ENCODE results near the gene SPAG16. TPM values are rescaled to one million over a fixed set of nuclear protein-coding genes. Genes with fewer than 3 reads are reported as not detected.

SPAG16 gene
- total RNA-seq, 3 donors from 2014 or later: 5.4 to 5.7 (median 5.5) TPM

GRCh38 chr2:214376618-214377285 lies 1092.5 kb downstream of the SPAG16 start:
- H3K9me3 Mint-ChIP-seq: no peaks in the 10 kb centered on the region
- no peaks in the 10 kb centered on the region for H3K27me3 Mint-ChIP-seq (ENCODE audit: low read depth)
- no peaks in the 10 kb centered on the region for H3K4me1 Mint-ChIP-seq (ENCODE audit: low read depth)

DNA sequence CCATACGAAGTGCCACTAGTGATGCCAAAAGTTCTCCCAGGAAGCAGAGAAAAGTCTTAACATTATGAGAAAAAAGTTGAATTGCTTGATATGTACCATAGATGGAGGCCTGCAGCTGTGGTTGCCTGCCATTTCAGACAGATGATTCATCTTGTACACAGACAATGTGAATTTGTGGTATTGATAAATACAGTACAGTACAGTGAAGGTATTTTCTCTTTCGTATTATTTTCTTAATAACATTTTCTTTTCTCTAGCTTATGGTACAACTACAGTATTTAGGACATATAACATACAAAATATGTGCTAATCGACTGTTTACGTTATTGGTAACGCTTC lies 1093.0 kb downstream of the SPAG16 start:
- Mint-ChIP-seq H3K4me1 (ENCODE audit: low read depth) (no peaks in the 10 kb centered on the region), H3K9me3 (no peaks in the 10 kb centered on the region), H3K27me3 (ENCODE audit: low read depth) (no peaks in the 10 kb centered on the region), H3K36me3 (ENCODE audit: insufficient read depth) (no peaks in the 10 kb centered on the region), H3K4me3 (no peak overlapping the region)
- DNase-seq: no peak
- ATAC-seq: no peak

More at GRCh38 chr2:214376618-214377285, 1092.5 kb downstream of the SPAG16 start:
- H3K4me3 Mint-ChIP-seq: no peak overlapping the region
- ATAC-seq (no peak), DNase-seq (no peak)
- H3K36me3 Mint-ChIP-seq (ENCODE audit: insufficient read depth): no peaks in the 10 kb centered on the region

DNA sequence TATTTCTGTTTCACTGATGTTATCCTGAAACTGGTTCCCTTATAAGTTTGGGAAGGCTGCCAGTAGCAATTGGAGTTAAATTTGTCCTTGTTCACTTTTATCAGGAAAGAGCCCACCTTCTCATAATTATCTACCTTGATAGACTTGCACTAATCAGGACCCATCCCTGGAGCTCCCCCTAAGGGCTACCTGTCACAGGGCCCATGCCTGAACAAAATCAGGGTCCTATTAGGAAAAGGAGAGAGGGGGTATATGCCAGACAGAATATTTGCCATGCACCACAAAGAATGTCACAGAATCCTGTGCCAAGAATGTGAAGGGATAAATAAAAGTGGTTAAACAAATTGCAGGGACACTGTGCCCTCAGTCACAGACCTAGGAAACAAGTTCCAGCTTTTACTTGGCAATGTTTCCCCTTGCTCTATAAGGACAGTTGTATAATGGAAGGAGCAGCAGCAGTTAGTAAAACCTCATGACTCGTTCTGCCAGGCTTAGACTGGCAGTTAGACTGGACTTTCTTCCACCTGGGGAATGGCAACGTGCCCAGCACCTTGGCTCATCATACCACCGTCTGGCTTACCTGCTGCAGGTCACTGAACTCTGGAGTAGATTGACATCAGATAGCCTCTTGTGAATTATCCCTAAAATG lies 1094.3 kb downstream of the SPAG16 start:
- ATAC-seq (no peak), DNase-seq (no peak)
- Mint-ChIP-seq H3K4me3 (no peak overlapping the region), H3K36me3 (ENCODE audit: insufficient read depth) (no peaks in the 10 kb centered on the region), H3K9me3 (no peaks in the 10 kb centered on the region), H3K4me1 (ENCODE audit: low read depth) (no peaks in the 10 kb centered on the region), H3K27me3 (ENCODE audit: low read depth) (no peaks in the 10 kb centered on the region)

GRCh38 chr2:214379227-214379626 lies 1095.0 kb downstream of the SPAG16 start:
- Mint-ChIP-seq H3K4me3 (no peak overlapping the region), H3K36me3 (ENCODE audit: insufficient read depth) (no peaks in the 10 kb centered on the region), H3K27me3 (ENCODE audit: low read depth) (no peaks in the 10 kb centered on the region), H3K9me3 (no peaks in the 10 kb centered on the region), H3K4me1 (ENCODE audit: low read depth) (no peaks in the 10 kb centered on the region)
- no peak for ATAC-seq
- no peak for DNase-seq

- Mint-ChIP-seq H3K4me1 (ENCODE audit: low read depth) (no peaks in the 10 kb centered on the region), H3K36me3 (ENCODE audit: insufficient read depth) (no peaks in the 10 kb centered on the region), H3K4me3 (no peak overlapping the region), H3K9me3 (no peaks in the 10 kb centered on the region), H3K27me3 (ENCODE audit: low read depth) (no peaks in the 10 kb centered on the region)
- DNase-seq (no peak), ATAC-seq (no peak)
These were observed 1096.4 kb downstream of the SPAG16 start for GRCh38 chr2:214380681-214381080.

- Mint-ChIP-seq H3K9me3 (no peaks in the 10 kb centered on the region), H3K27me3 (ENCODE audit: low read depth) (no peaks in the 10 kb centered on the region), H3K36me3 (ENCODE audit: insufficient read depth) (no peaks in the 10 kb centered on the region), H3K4me1 (ENCODE audit: low read depth) (no peaks in the 10 kb centered on the region), H3K4me3 (no peak overlapping the region)
- ATAC-seq (no peak), DNase-seq (no peak)
These were observed 1098.0 kb downstream of the SPAG16 start for GRCh38 chr2:214382229-214382628.

GRCh38 chr2:214386720-214387119 lies 1102.5 kb downstream of the SPAG16 start:
- H3K27me3 Mint-ChIP-seq (ENCODE audit: low read depth): no peaks in the 10 kb centered on the region
- DNase-seq (no peak), ATAC-seq (no peak)
- no peaks in the 10 kb centered on the region for H3K4me1 Mint-ChIP-seq (ENCODE audit: low read depth)
- no peaks in the 10 kb centered on the region for H3K36me3 Mint-ChIP-seq (ENCODE audit: insufficient read depth)
- H3K4me3 Mint-ChIP-seq: no peak overlapping the region
- H3K9me3 Mint-ChIP-seq: no peaks in the 10 kb centered on the region

DNA sequence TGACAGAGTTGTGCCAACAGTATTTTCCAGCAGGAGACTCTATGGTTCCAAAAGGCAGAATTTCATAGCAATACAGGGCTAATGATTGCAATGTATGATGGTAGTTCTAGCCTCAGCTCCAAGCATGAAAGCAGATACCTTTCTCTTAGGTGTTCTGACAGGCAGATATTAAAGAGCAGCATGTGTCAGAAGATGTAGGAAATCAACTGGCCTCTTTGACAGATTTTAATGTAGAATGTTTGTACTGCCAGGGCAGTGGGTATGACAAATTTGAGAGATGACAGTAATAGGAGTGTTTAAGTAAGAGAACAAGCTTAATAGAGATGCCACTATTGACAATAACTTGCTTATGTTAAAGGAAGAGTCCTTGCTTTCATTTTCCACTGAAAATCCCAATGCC lies 1105.1 kb downstream of the SPAG16 start:
- no peak for ATAC-seq
- Mint-ChIP-seq H3K36me3 (ENCODE audit: insufficient read depth) (no peaks in the 10 kb centered on the region), H3K4me1 (ENCODE audit: low read depth) (no peaks in the 10 kb centered on the region), H3K4me3 (no peak overlapping the region), H3K27me3 (ENCODE audit: low read depth) (no peaks in the 10 kb centered on the region), H3K9me3 (no peaks in the 10 kb centered on the region)
- no peak for DNase-seq

GRCh38 chr2:214393796-214394195 lies 1109.5 kb downstream of the SPAG16 start:
- no peaks in the 10 kb centered on the region for H3K4me1 Mint-ChIP-seq (ENCODE audit: low read depth)
- ATAC-seq (no peak), DNase-seq (no peak)
- H3K27me3 Mint-ChIP-seq (ENCODE audit: low read depth): no peaks in the 10 kb centered on the region
- no peaks in the 10 kb centered on the region for H3K36me3 Mint-ChIP-seq (ENCODE audit: insufficient read depth)
- no peak overlapping the region for H3K4me3 Mint-ChIP-seq
- peaks cover 4% of the 10 kb centered on the region for H3K9me3 Mint-ChIP-seq

DNA sequence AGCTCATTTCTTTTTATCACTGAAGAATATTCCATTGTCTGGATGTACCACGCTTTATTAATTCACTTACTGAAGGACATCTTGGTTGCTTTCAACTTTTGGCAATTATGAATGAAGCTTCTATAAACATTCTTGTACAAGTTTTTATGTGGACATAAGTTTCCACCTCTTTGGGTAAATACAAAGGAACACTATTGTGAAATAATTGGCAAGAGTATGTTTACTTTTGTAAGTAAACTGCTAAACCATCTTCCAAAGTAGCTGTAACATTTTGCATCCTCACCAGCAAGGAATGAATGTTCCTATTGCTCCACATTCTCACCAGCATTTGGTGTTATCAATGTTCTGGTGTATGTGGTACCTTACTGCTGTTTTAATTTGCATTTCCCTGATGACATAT lies 1110.8 kb downstream of the SPAG16 start:
- no peaks in the 10 kb centered on the region for H3K27me3 Mint-ChIP-seq (ENCODE audit: low read depth)
- no peak overlapping the region for H3K4me3 Mint-ChIP-seq
- peaks cover 4% of the 10 kb centered on the region for H3K9me3 Mint-ChIP-seq
- DNase-seq (no peak), ATAC-seq (no peak)
- no peaks in the 10 kb centered on the region for H3K4me1 Mint-ChIP-seq (ENCODE audit: low read depth)
- H3K36me3 Mint-ChIP-seq (ENCODE audit: insufficient read depth): no peaks in the 10 kb centered on the region

DNA sequence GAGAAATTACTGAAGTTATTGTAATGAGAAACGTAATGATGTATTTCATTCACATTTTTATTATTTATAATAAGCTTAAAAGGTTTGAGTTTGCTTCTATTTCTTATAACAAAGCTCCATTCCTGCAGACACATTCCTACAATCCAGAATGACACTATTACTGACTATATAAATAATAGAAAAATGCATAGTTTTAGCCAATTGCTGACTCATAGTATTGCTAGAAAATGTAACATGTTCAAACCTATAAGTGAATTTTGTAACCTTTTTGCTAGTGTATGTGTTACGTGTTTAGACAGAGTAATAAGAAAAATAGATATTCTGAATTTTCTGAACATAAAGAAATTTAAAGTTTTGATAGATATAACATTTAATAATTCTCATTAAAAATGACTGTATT lies 1117.3 kb downstream of the SPAG16 start:
- H3K4me1 Mint-ChIP-seq (ENCODE audit: low read depth): no peaks in the 10 kb centered on the region
- no peak overlapping the region for H3K4me3 Mint-ChIP-seq
- no peaks in the 10 kb centered on the region for H3K27me3 Mint-ChIP-seq (ENCODE audit: low read depth)
- DNase-seq: no peak
- H3K36me3 Mint-ChIP-seq (ENCODE audit: insufficient read depth): no peaks in the 10 kb centered on the region
- ATAC-seq: no peak
- H3K9me3 Mint-ChIP-seq: no peaks in the 10 kb centered on the region

- DNase-seq (no peak), ATAC-seq (no peak)
- Mint-ChIP-seq H3K4me1 (ENCODE audit: low read depth) (no peaks in the 10 kb centered on the region), H3K27me3 (ENCODE audit: low read depth) (no peaks in the 10 kb centered on the region), H3K9me3 (no peaks in the 10 kb centered on the region), H3K4me3 (no peak overlapping the region), H3K36me3 (ENCODE audit: insufficient read depth) (no peaks in the 10 kb centered on the region)
These were observed 1126.0 kb downstream of the SPAG16 start for GRCh38 chr2:214410128-214410775.

DNA sequence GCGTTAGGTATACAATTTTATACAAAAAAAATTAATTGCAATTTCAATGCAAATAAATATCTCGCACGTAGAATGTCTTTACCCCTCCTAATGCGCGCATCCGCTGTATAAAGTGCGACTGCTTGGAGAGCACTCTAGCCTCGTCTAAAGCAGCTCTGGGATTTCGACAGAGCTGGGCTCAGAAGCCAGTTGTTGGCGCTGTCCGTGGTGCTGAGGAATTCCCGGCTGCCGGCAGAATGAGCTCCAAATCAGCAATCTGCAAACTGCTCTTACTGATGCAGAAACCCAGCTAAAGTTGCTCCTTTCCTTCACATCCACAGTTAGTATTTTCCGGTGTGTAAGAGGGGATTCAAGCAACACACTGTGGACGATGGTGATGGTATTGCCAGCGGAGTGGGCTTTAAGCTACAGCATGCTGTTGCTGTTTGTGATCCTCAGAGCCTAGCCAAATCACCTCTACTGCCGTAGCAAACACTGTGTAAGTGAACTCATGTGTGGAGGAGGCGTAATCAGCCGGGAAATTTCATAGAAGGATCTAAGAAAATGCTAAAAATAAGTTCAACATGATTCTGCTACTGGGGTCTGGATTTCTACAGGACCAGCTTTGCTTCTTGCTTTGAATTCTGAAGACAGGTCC lies 1126.8 kb downstream of the SPAG16 start, which contains the start of gene VWC2L:
Gene VWC2L, plus strand, starts transcription at position 137 of the 637 bp plus-strand sequence. CDS start 3,140 bp downstream, outside the sequence.
- ATAC-seq (no peak), DNase-seq (no peak)
- Mint-ChIP-seq H3K9me3 (no peaks in the 10 kb centered on the region), H3K4me1 (ENCODE audit: low read depth) (no peaks in the 10 kb centered on the region), H3K4me3 (no peak within 1 kb of the TSS), H3K27me3 (ENCODE audit: low read depth) (no peaks in the 10 kb centered on the region), H3K36me3 (ENCODE audit: insufficient read depth) (no peaks in the 10 kb centered on the region)

DNA sequence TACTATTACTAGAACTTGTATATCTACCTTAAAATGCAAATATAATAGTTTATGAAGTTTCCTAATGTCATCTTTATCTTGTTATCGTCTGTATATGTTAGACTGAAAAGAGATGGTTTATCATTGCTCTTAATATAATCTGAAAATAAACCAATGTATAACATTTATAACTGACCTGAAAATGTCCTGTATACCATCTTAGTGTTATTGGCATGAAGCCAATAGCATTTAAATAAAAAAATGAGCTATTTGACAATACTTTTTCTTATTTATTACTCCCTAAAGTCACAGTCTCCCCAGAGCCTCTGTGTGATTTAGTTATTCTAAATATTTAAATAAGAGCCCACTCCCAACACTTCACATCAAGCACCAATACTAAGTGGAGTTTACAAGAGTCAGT lies 1128.4 kb downstream of the SPAG16 start:
- Mint-ChIP-seq H3K4me1 (ENCODE audit: low read depth) (no peaks in the 10 kb centered on the region), H3K36me3 (ENCODE audit: insufficient read depth) (no peaks in the 10 kb centered on the region), H3K27me3 (ENCODE audit: low read depth) (no peaks in the 10 kb centered on the region), H3K4me3 (no peak overlapping the region), H3K9me3 (no peaks in the 10 kb centered on the region)
- ATAC-seq (no peak), DNase-seq (no peak)

All from activated T-cell treated with anti-CD3 and anti-CD28 coated beads, Interleukin-2, amount 50 U/mL, for 4 hours (primary cell).